GM12878 (cell line): ENCODE data around the gene MGLL. TPM values are rescaled to one million over a fixed set of nuclear protein-coding genes. Genes with fewer than 3 reads are reported as not detected.

Experiments used
- ATAC-seq: fragments of 200-7000 bp; cut with Tn5 transposase; 3 replicates; pipeline ENCODE4 v1.9.1; 2020; ENCODE audit warnings: mild to moderate bottlenecking, moderate library complexity
- BruUV-seq: library from RNA; stranded (reverse); fragments of 400-500 nt; replicated peaks from 2 replicates; lab custom pipeline; 2021; lab: Mats Ljungman, UMichigan
- CTCF ChIA-PET: fragments of 300-600 bp; sonication (Branson Sonifier 250); formaldehyde crosslinking; extraction: SDS; loops from one replicate; lab custom pipeline; 2021; ENCODE audit warnings: inconsistent platforms; lab: Yijun Ruan, JAX
- POLR2A ChIA-PET: fragments of 350-600 bp; formaldehyde crosslinking; extraction: SDS; loops from one replicate; lab custom pipeline; 2021; ENCODE audit warnings: inconsistent platforms; lab: Charles Lee
- RAD21 ChIA-PET: fragments of 300-600 bp; sonication (Branson Sonifier 250); formaldehyde crosslinking; loops from one replicate; lab custom pipeline; 2023; ENCODE audit warnings: antibody characterized with exemption; ENCODE audit not compliant: unreplicated experiment; lab: Charles Lee
- SMC1A ChIA-PET: fragments of 300-600 bp; sonication (Branson Sonifier 250); formaldehyde crosslinking; loops from one replicate; lab custom pipeline; 2023; ENCODE audit not compliant: unreplicated experiment, uncharacterized antibody; lab: Charles Lee
- DNase-seq: peaks from one replicate; pipeline ENCODE4 v3.0.0-alpha.2; 2011; ENCODE audit warnings: low read depth, low spot score
- FAIRE-seq: peaks from 3 replicates; lab custom pipeline; 2011; peaks lifted over from hg19 to GRCh38; lab: Jason Lieb, UNC
- H2AFZ ChIP-seq: 2 replicates; pipeline ENCODE4 v1.6.0; 2011; ENCODE audit warnings: low read depth, low read length, control low read depth; ENCODE audit not compliant: control insufficient read depth
- H3K27ac ChIP-seq: 2 replicates; pipeline ENCODE4 v1.5.1; 2011; ENCODE audit warnings: control low read depth; ENCODE audit not compliant: control insufficient read depth, insufficient read depth
- H3K27me3 ChIP-seq, 2 experiments: replicated peaks in 1 of 2; 2 replicates each; pipeline versions ENCODE4 v1.6.0 to v1.6.1; 2011; ENCODE audit warnings: low read length in 1 of 2; ENCODE audit not compliant: control insufficient read depth in 2 of 2, insufficient read depth in 2 of 2
- H3K36me3 ChIP-seq, 2 experiments: 2 replicates each; pipeline ENCODE4 v1.5.1; 2011; ENCODE audit warnings: low read length in 1 of 2; ENCODE audit not compliant: control insufficient read depth in 2 of 2, insufficient read depth in 2 of 2
- H3K4me1 ChIP-seq: 2 replicates; pipeline ENCODE4 v1.6.1; 2011; ENCODE audit warnings: mild to moderate bottlenecking, low read length, moderate library complexity, mixed read lengths; ENCODE audit not compliant: control insufficient read depth, insufficient read depth
- H3K4me2 ChIP-seq: 2 replicates; pipeline ENCODE4 v1.6.0; 2011; ENCODE audit warnings: control low read depth; ENCODE audit not compliant: control insufficient read depth, insufficient read depth
- H3K4me3 ChIP-seq: fragments of 200-600 bp; sonication (generic); 2 replicates; pipeline ENCODE4 v1.5.1; 2016
- H3K79me2 ChIP-seq: 2 replicates; pipeline ENCODE4 v1.6.0; 2011; ENCODE audit warnings: low read length; ENCODE audit not compliant: control insufficient read depth, insufficient read depth
- H3K9ac ChIP-seq: 2 replicates; pipeline ENCODE4 v1.8.0; 2011; ENCODE audit warnings: low read length, control low read depth, mixed read lengths; ENCODE audit not compliant: control insufficient read depth, insufficient read depth
- H3K9me3 ChIP-seq: replicated peaks from 3 replicates; pipeline ENCODE4 v1.5.1; 2011; ENCODE audit warnings: mild to moderate bottlenecking, low read length; ENCODE audit not compliant: control insufficient read depth, insufficient read depth
- H4K20me1 ChIP-seq: 2 replicates; pipeline ENCODE4 v1.6.0; 2011; ENCODE audit not compliant: control insufficient read depth, insufficient read depth
- CHD2 ChIP-seq: IDR thresholded peaks from 2 replicates; pipeline ENCODE4 v1.6.1; 2011; ENCODE audit warnings: low read depth, low read length, improper control_type of control experiment, borderline replicate concordance
- FOS ChIP-seq: IDR thresholded peaks from 3 replicates; pipeline ENCODE4 v1.6.1; 2011; ENCODE audit warnings: borderline replicate concordance; ENCODE audit not compliant: insufficient read length; ENCODE audit errors: extremely low read depth
- HDAC2 ChIP-seq: fragments of 200-600 bp; sonication (generic); IDR thresholded peaks from 2 replicates; pipeline ENCODE4 v1.6.1; 2017
- MEF2A ChIP-seq: IDR thresholded peaks from 2 replicates; pipeline ENCODE4 v1.6.1; 2011; ENCODE audit warnings: low read depth, mild to moderate bottlenecking, low read length, moderate library complexity; ENCODE audit not compliant: insufficient read depth
- MTA2 ChIP-seq: fragments of 450-650 bp; IDR thresholded peaks from 2 replicates; pipeline ENCODE4 v1.6.1; 2016; ENCODE audit warnings: low read depth, mild to moderate bottlenecking, moderate library complexity
- PAX5 ChIP-seq: IDR thresholded peaks from 2 replicates; pipeline ENCODE4 v1.6.1; 2011; ENCODE audit warnings: low read depth, low read length, borderline replicate concordance
- PAX8 ChIP-seq: fragments of 450-650 bp; IDR thresholded peaks from 2 replicates; pipeline ENCODE4 v1.6.1; 2017; ENCODE audit warnings: mild to moderate bottlenecking, moderate library complexity
- RCOR1 ChIP-seq: conservative IDR thresholded peaks from 2 replicates; pipeline ENCODE4 v1.6.1; 2012; ENCODE audit warnings: low read depth, low read length, improper control_type of control experiment
- SMAD1 ChIP-seq: fragments of 450-650 bp; IDR thresholded peaks from 2 replicates; pipeline ENCODE4 v1.6.1; 2018; ENCODE audit warnings: mild to moderate bottlenecking, low read depth; ENCODE audit not compliant: partially characterized antibody
- SMC3 ChIP-seq: IDR thresholded peaks from 2 replicates; pipeline ENCODE4 v1.6.1; 2011; ENCODE audit warnings: low read length, improper control_type of control experiment, borderline replicate concordance
- STAT3 ChIP-seq: IDR thresholded peaks from 2 replicates; pipeline ENCODE4 v1.6.1; 2011; ENCODE audit warnings: low read depth, low read length, improper control_type of control experiment
- SUPT20H ChIP-seq: IDR thresholded peaks from 2 replicates; pipeline ENCODE4 v1.6.1; 2011; ENCODE audit warnings: low read depth, mild to moderate bottlenecking, low read length, moderate library complexity, borderline replicate concordance; ENCODE audit not compliant: control insufficient read depth
- WGBS: methylation state at CpG from one replicate; pipeline ENCODE4 v1.1.6; 2016; ENCODE audit warnings: low lambda C conversion rate; ENCODE audit not compliant: insufficient replicate concordance, insufficient coverage; ENCODE audit errors: missing lambda C conversion rate; 5-methylcytosine and 5-hydroxymethylcytosine counted together
- in situ Hi-C: fragments of 300-500 bp; cut with MboI; formaldehyde crosslinking; loops from 9 replicates; pipeline ENCODE4 v1.14.3; 2018; ENCODE audit warnings: mixed read lengths
- intact Hi-C: fragments of 100-400 bp; cut with micrococcal nuclease; formaldehyde crosslinking; loops from one replicate; pipeline ENCODE4 v1.14.2; 2022; ENCODE audit not compliant: unreplicated experiment
- polyA plus RNA-seq, 11 experiments: library from polyadenylated mRNA; depleted of rRNA in 4 of 11; unstranded in 6 of 11; stranded (reverse) in 5 of 11; fragments of >200 nt; fragmentation: Nextera tagmentation in 4 of 11; fragmentation: Illumina TruSeq in 1 of 11; extraction: Ambion mirVana in 4 of 11; extraction: Trizol in 1 of 11; gene quantifications; 1 replicate in 1 of 11; 2 replicates in 10 of 11; pipeline versions ENCODE4 v1.2.1 to v1.2.3, GENCODE V29; 2011 to 2016; ENCODE audit warnings: inconsistent platforms in 2 of 11, missing spikeins in 2 of 11, low read depth in 1 of 11
- total RNA-seq, 4 experiments: library from RNA; depleted of rRNA in 3 of 4; stranded (reverse); fragments of >200 nt in 3 of 4; fragmentation: Illumina TruSeq in 1 of 4; extraction: Trizol in 1 of 4; gene quantifications; 2 replicates each; pipeline versions ENCODE4 v1.2.1 to v1.2.3, GENCODE V29; 2013 to 2021
- TF ChIP-seq, protein P1 (sequence below), 3 experiments: IDR thresholded peaks in 2 of 3; conservative IDR thresholded peaks in 1 of 3; 2 replicates each; pipeline ENCODE4 v1.5.1; 2011; ENCODE audit warnings: low read depth in 3 of 3, low read length in 3 of 3, mild to moderate bottlenecking in 3 of 3, control low read depth in 2 of 3, moderate library complexity in 2 of 3, inconsistent platforms in 1 of 3, mixed read lengths in 1 of 3; ENCODE audit not compliant: control insufficient read depth in 2 of 3, insufficient read depth in 1 of 3; ENCODE audit errors: extremely low read depth in 1 of 3
- TF ChIP-seq, protein P2 (sequence below): IDR thresholded peaks from 2 replicates; pipeline ENCODE4 v1.6.1; 2012; ENCODE audit warnings: mild to moderate bottlenecking, low read depth, low read length
- TF ChIP-seq, protein P3 (sequence below): fragments of 150-350 bp; IDR thresholded peaks from 2 replicates; pipeline ENCODE4 v1.6.1; 2014; ENCODE audit warnings: mild to moderate bottlenecking, low read depth, low read length

Gene MGLL
- total and polyA plus RNA-seq, 10 of the 15 experiments (the other 5 are each of a cell fraction or from before 2014, with no cell fraction given) = 44.9 to 177 (median 72.9) TPM

- H2AFZ ChIP-seq = peak overlapping the region; percentile 21; the same call in 1 of the 2 replicates
- TF ChIP-seq, protein P1, sequence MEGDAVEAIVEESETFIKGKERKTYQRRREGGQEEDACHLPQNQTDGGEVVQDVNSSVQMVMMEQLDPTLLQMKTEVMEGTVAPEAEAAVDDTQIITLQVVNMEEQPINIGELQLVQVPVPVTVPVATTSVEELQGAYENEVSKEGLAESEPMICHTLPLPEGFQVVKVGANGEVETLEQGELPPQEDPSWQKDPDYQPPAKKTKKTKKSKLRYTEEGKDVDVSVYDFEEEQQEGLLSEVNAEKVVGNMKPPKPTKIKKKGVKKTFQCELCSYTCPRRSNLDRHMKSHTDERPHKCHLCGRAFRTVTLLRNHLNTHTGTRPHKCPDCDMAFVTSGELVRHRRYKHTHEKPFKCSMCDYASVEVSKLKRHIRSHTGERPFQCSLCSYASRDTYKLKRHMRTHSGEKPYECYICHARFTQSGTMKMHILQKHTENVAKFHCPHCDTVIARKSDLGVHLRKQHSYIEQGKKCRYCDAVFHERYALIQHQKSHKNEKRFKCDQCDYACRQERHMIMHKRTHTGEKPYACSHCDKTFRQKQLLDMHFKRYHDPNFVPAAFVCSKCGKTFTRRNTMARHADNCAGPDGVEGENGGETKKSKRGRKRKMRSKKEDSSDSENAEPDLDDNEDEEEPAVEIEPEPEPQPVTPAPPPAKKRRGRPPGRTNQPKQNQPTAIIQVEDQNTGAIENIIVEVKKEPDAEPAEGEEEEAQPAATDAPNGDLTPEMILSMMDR (IDR thresholded peaks at IDR 0.05 in 2 of 3, conservative IDR thresholded peaks at IDR 0.05 in 1 of 3; ENCODE audit: control insufficient read depth in 2 of 3, extremely low read depth in 1 of 3, insufficient read depth in 1 of 3, low read depth in 3 of 3, low read length in 3 of 3) = peak; percentile 36 to 56 (median 43); a peak in 4 of 6 replicates
- TF ChIP-seq CHD2 = no peak
- TF ChIP-seq, protein P2, sequence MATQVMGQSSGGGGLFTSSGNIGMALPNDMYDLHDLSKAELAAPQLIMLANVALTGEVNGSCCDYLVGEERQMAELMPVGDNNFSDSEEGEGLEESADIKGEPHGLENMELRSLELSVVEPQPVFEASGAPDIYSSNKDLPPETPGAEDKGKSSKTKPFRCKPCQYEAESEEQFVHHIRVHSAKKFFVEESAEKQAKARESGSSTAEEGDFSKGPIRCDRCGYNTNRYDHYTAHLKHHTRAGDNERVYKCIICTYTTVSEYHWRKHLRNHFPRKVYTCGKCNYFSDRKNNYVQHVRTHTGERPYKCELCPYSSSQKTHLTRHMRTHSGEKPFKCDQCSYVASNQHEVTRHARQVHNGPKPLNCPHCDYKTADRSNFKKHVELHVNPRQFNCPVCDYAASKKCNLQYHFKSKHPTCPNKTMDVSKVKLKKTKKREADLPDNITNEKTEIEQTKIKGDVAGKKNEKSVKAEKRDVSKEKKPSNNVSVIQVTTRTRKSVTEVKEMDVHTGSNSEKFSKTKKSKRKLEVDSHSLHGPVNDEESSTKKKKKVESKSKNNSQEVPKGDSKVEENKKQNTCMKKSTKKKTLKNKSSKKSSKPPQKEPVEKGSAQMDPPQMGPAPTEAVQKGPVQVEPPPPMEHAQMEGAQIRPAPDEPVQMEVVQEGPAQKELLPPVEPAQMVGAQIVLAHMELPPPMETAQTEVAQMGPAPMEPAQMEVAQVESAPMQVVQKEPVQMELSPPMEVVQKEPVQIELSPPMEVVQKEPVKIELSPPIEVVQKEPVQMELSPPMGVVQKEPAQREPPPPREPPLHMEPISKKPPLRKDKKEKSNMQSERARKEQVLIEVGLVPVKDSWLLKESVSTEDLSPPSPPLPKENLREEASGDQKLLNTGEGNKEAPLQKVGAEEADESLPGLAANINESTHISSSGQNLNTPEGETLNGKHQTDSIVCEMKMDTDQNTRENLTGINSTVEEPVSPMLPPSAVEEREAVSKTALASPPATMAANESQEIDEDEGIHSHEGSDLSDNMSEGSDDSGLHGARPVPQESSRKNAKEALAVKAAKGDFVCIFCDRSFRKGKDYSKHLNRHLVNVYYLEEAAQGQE = no peak
- TF ChIP-seq PAX5 = no peak
- no peak for TF ChIP-seq HDAC2
- no peak for TF ChIP-seq RCOR1
- TF ChIP-seq SUPT20H = no peak
- TF ChIP-seq, protein P3, sequence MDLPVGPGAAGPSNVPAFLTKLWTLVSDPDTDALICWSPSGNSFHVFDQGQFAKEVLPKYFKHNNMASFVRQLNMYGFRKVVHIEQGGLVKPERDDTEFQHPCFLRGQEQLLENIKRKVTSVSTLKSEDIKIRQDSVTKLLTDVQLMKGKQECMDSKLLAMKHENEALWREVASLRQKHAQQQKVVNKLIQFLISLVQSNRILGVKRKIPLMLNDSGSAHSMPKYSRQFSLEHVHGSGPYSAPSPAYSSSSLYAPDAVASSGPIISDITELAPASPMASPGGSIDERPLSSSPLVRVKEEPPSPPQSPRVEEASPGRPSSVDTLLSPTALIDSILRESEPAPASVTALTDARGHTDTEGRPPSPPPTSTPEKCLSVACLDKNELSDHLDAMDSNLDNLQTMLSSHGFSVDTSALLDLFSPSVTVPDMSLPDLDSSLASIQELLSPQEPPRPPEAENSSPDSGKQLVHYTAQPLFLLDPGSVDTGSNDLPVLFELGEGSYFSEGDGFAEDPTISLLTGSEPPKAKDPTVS = no peak
- TF ChIP-seq SMC3 = peak; percentile 36; the same call in 1 of the 2 replicates
- no peak for TF ChIP-seq MTA2
- no peak for TF ChIP-seq MEF2A
- no peak for TF ChIP-seq PAX8
- TF ChIP-seq STAT3 = no peak
- no peak for TF ChIP-seq FOS
- TF ChIP-seq SMAD1 = no peak
These were observed 72.5 kb downstream of the MGLL start for GRCh38 chr3:127749787-127750225.

More at GRCh38 chr3:127749787-127750225, 72.5 kb downstream of the MGLL start:
- Histone ChIP-seq H3K79me2 (peaks cover 46% of the 10 kb centered on the region), H4K20me1 (no peaks in the 10 kb centered on the region), H3K27ac (peak overlapping the region; percentile 99), H3K27me3 (no peaks in the 10 kb centered on the region), H3K4me1 (peaks cover 63% of the 10 kb centered on the region), H3K4me2 (peak overlapping the region; percentile 66; the same call in 1 of the 2 replicates), H3K36me3 (peaks cover 6 to 15% of the 10 kb centered on the region in 2 experiments; a peak in 3 of 4 replicates), H3K4me3 (no peak overlapping the region), H3K9ac (peak overlapping the region; percentile 68), H3K9me3 (no peaks in the 10 kb centered on the region)
- intact Hi-C loops = loop anchor here (1.0 to 5.0 kb wide), 4 partner anchors 14 to 153 kb away; partner anchors contain the start of gene MCM2
- DNase-seq (no peak), FAIRE-seq (no peak), ATAC-seq (no peak)
- ChIA-PET CTCF (interaction anchor here (0.7 to 5.7 kb wide), 23 partner anchors 10 to 222 kb away, joined by 3 to 82 read pairs (median 4); partner anchors contain the start of gene MGLL), RAD21 (interaction anchor here (0.6 to 7.7 kb wide), 16 partner anchors 14 to 315 kb away, joined by 3 to 149 read pairs (median 8); partner anchors contain the start of gene MGLL), SMC1A (interaction anchor here (0.6 to 9.6 kb wide), 20 partner anchors 10 to 225 kb away, joined by 3 to 205 read pairs (median 5); partner anchors contain the start of gene MGLL), POLR2A (interaction anchor here (1.1 to 8.4 kb wide), 6 partner anchors 10 to 75 kb away, joined by 3 to 116 read pairs (median 8); no protein-coding TSS in a partner anchor)
- in situ Hi-C loops = no loop called here
- 13% methylated on average over 7 of the region's 7 CpGs for WGBS
- no TSS peak for BruUV-seq
